Mesenchymal stem cell (in vitro differentiated cells and primary cell): ENCODE data around the gene ADGRG1.
A peak's percentile ranks its signal among the peaks of the same experiment; 100 is the strongest.

Experiments
- DNase-seq: peaks from one replicate; pipeline ENCODE4 v3.0.0-alpha.2; 2013
- H2AFZ ChIP-seq: one replicate; pipeline ENCODE4 v1.6.1; 2013; ENCODE audit warnings: low read depth, mild to moderate bottlenecking, control low read depth, inconsistent platforms, low read length, moderate library complexity
- H2AK5ac ChIP-seq: 2 replicates; pipeline ENCODE4 v1.6.1; 2013; ENCODE audit warnings: low read length, moderate library complexity, mild to moderate bottlenecking, inconsistent platforms; ENCODE audit not compliant: severe bottlenecking
- H2BK120ac ChIP-seq: one replicate; pipeline ENCODE4 v1.6.1; 2013; ENCODE audit warnings: low read depth, mild to moderate bottlenecking, inconsistent platforms, low read length, moderate library complexity
- H2BK12ac ChIP-seq, 2 experiments: one replicate each; pipeline ENCODE4 v1.6.1; 2013; ENCODE audit warnings: inconsistent platforms in 2 of 2, low read length in 2 of 2, mild to moderate bottlenecking in 2 of 2, moderate library complexity in 2 of 2, control low read depth in 1 of 2
- H2BK15ac ChIP-seq: one replicate; pipeline ENCODE4 v1.6.1; 2013; ENCODE audit warnings: mild to moderate bottlenecking, low read depth, inconsistent platforms; ENCODE audit not compliant: poor library complexity, severe bottlenecking
- H2BK5ac ChIP-seq: 2 replicates; pipeline ENCODE4 v1.6.1; 2013; ENCODE audit warnings: low read depth, mild to moderate bottlenecking, low read length, control low read depth, inconsistent platforms; ENCODE audit not compliant: poor library complexity, severe bottlenecking
- H3K14ac ChIP-seq, 2 experiments: one replicate each; pipeline ENCODE4 v1.6.1; 2013; ENCODE audit warnings: inconsistent platforms in 2 of 2, low read length in 2 of 2, control low read depth in 1 of 2, mild to moderate bottlenecking in 1 of 2, moderate library complexity in 1 of 2
- H3K18ac ChIP-seq, 2 experiments: one replicate each; pipeline ENCODE4 v1.6.1; 2013; ENCODE audit warnings: inconsistent platforms in 2 of 2, low read length in 2 of 2, control low read depth in 1 of 2, low read depth in 1 of 2, mild to moderate bottlenecking in 1 of 2
- H3K23ac ChIP-seq, 2 experiments: one replicate each; pipeline ENCODE4 v1.6.1; 2013; ENCODE audit warnings: inconsistent platforms in 2 of 2, low read length in 2 of 2, mild to moderate bottlenecking in 2 of 2, moderate library complexity in 2 of 2, control low read depth in 1 of 2
- H3K27ac ChIP-seq: 2 replicates; pipeline ENCODE4 v1.5.1; 2013; ENCODE audit warnings: mild to moderate bottlenecking, moderate library complexity, low read length, control low read depth, inconsistent platforms; ENCODE audit not compliant: poor library complexity, severe bottlenecking
- H3K27me3 ChIP-seq, 2 experiments: 2 replicates each; pipeline versions ENCODE4 v1.6.1 to v1.7.0; 2013; ENCODE audit warnings: low read length in 2 of 2, mild to moderate bottlenecking in 2 of 2, moderate library complexity in 2 of 2, control low read depth in 1 of 2, inconsistent platforms in 1 of 2; ENCODE audit not compliant: control insufficient read depth in 1 of 2, insufficient read depth in 1 of 2
- H3K36me3 ChIP-seq, 2 experiments: 2 replicates each; pipeline versions ENCODE4 v1.6.1 to v1.7.0; 2013; ENCODE audit warnings: low read length in 2 of 2, control low read depth in 1 of 2, inconsistent platforms in 1 of 2, low read depth in 1 of 2, mild to moderate bottlenecking in 1 of 2; ENCODE audit not compliant: insufficient read depth in 2 of 2, control insufficient read depth in 1 of 2
- H3K4ac ChIP-seq, 2 experiments: one replicate each; pipeline ENCODE4 v1.6.1; 2013; ENCODE audit warnings: inconsistent platforms in 2 of 2, low read length in 2 of 2, mild to moderate bottlenecking in 2 of 2, moderate library complexity in 2 of 2, control low read depth in 1 of 2, low read depth in 1 of 2
- H3K4me1 ChIP-seq: 2 replicates; pipeline ENCODE4 v1.6.1; 2013; ENCODE audit warnings: low read depth, low read length, control low read depth; ENCODE audit not compliant: control insufficient read depth, insufficient read depth
- H3K4me2 ChIP-seq: 2 replicates; pipeline ENCODE4 v1.6.1; 2013; ENCODE audit warnings: low read length, mild to moderate bottlenecking, inconsistent platforms; ENCODE audit not compliant: poor library complexity, severe bottlenecking
- H3K4me3 ChIP-seq, 2 experiments: 2 replicates each; pipeline versions ENCODE4 v1.5.1 to v1.7.0; 2013; ENCODE audit warnings: low read length in 2 of 2, mild to moderate bottlenecking in 2 of 2, control low read depth in 1 of 2, low read depth in 1 of 2; ENCODE audit not compliant: insufficient read depth in 1 of 2
- H3K79me1 ChIP-seq: replicated peaks from 2 replicates; pipeline ENCODE4 v1.6.1; 2013; ENCODE audit warnings: mild to moderate bottlenecking, control low read depth, low read length, inconsistent platforms; ENCODE audit not compliant: poor library complexity, severe bottlenecking
- H3K9ac ChIP-seq: 2 replicates; pipeline ENCODE4 v1.7.0; 2013; ENCODE audit warnings: mild to moderate bottlenecking, low read length, moderate library complexity
- H3K9me3 ChIP-seq: 2 replicates; pipeline ENCODE4 v1.7.0; 2013; ENCODE audit warnings: mild to moderate bottlenecking, low read length; ENCODE audit not compliant: control insufficient read depth
- H4K8ac ChIP-seq: one replicate; pipeline ENCODE4 v1.6.1; 2013; ENCODE audit warnings: inconsistent platforms, mild to moderate bottlenecking, low read length, moderate library complexity
- H4K91ac ChIP-seq: one replicate; pipeline ENCODE4 v1.6.1; 2013; ENCODE audit warnings: mild to moderate bottlenecking, low read length, inconsistent platforms
- WGBS: methylation state at CpG from one replicate; pipeline ENCODE4 v1.1.7; 2013; ENCODE audit warnings: mixed read lengths; 5-methylcytosine and 5-hydroxymethylcytosine counted together

ADGRG1 gene

GRCh38 chr16:57612494-57612893 lies 15.9 kb upstream of the ADGRG1 start:
- 88% methylated on average over 6 of the region's 8 CpGs for WGBS
- Histone ChIP-seq H4K91ac (no peak overlapping the region), H3K27me3 (peaks cover 0 to 15% of the 10 kb centered on the region in 2 experiments), H3K9me3 (no peaks in the 10 kb centered on the region), H3K9ac (no peak overlapping the region), H2AK5ac (no peak overlapping the region), H3K14ac (no peak overlapping the region), H2BK15ac (no peak overlapping the region), H3K18ac (no peak overlapping the region), H3K79me1 (no peaks in the 10 kb centered on the region), H3K23ac (no peak overlapping the region), H2AFZ (no peak overlapping the region), H2BK12ac (no peak overlapping the region), H2BK5ac (no peak overlapping the region), H3K4me2 (no peak overlapping the region), H3K4me1 (peaks cover 9% of the 10 kb centered on the region), H2BK120ac (no peak overlapping the region), H3K4ac (no peak overlapping the region), H3K27ac (no peak overlapping the region), H3K36me3 (no peaks in the 10 kb centered on the region), H4K8ac (no peak overlapping the region), H3K4me3 (no peak overlapping the region)
- DNase-seq = no peak

GRCh38 chr16:57613514-57613913 lies 14.9 kb upstream of the ADGRG1 start:
- Histone ChIP-seq H2BK5ac (no peak overlapping the region), H3K79me1 (no peaks in the 10 kb centered on the region), H3K18ac (no peak overlapping the region), H3K4me3 (no peak overlapping the region), H2BK120ac (no peak overlapping the region), H3K14ac (no peak overlapping the region), H3K23ac (no peak overlapping the region), H3K27me3 (peaks cover 0 to 13% of the 10 kb centered on the region in 2 experiments), H2AFZ (no peak overlapping the region), H2AK5ac (no peak overlapping the region), H3K4ac (no peak overlapping the region), H3K36me3 (no peaks in the 10 kb centered on the region), H3K9me3 (no peaks in the 10 kb centered on the region), H4K91ac (no peak overlapping the region), H2BK12ac (no peak overlapping the region), H3K4me2 (no peak overlapping the region), H2BK15ac (no peak overlapping the region), H3K4me1 (peaks cover 9% of the 10 kb centered on the region), H3K27ac (no peak overlapping the region), H4K8ac (no peak overlapping the region), H3K9ac (no peak overlapping the region)
- 85% methylated on average over 4 of the region's 4 CpGs for WGBS
- no peak for DNase-seq

- no peak for DNase-seq
- Histone ChIP-seq H2BK120ac (no peak overlapping the region), H3K27me3 (peaks cover 0 to 7% of the 10 kb centered on the region in 2 experiments), H3K36me3 (no peaks in the 10 kb centered on the region), H3K14ac (no peak overlapping the region), H2AK5ac (peak overlapping the region; percentile 61), H3K23ac (no peak overlapping the region), H2BK12ac (no peak overlapping the region), H3K9ac (no peak overlapping the region), H4K8ac (no peak overlapping the region), H3K4ac (no peak overlapping the region), H3K79me1 (no peaks in the 10 kb centered on the region), H3K27ac (no peak overlapping the region), H3K9me3 (no peaks in the 10 kb centered on the region), H3K4me2 (no peak overlapping the region), H2AFZ (no peak overlapping the region), H2BK15ac (no peak overlapping the region), H4K91ac (no peak overlapping the region), H3K4me1 (peaks cover 9% of the 10 kb centered on the region), H3K4me3 (no peak overlapping the region), H3K18ac (no peak overlapping the region), H2BK5ac (no peak overlapping the region)
- 71% methylated on average over 6 of the region's 6 CpGs for WGBS
These were observed 13.9 kb upstream of the ADGRG1 start for GRCh38 chr16:57614536-57614935.

GRCh38 chr16:57614944-57615343 lies 13.5 kb upstream of the ADGRG1 start:
- no peak overlapping the region for H2AK5ac ChIP-seq
- H3K4me3 ChIP-seq = no peak overlapping the region
- H3K4ac ChIP-seq = no peak overlapping the region
- no peak for DNase-seq
- H3K4me2 ChIP-seq = no peak overlapping the region
- no peak overlapping the region for H3K27ac ChIP-seq
- H4K91ac ChIP-seq = no peak overlapping the region
- H3K79me1 ChIP-seq = no peaks in the 10 kb centered on the region
- no peak overlapping the region for H3K23ac ChIP-seq
- H2BK15ac ChIP-seq = no peak overlapping the region
- peaks cover 0 to 4% of the 10 kb centered on the region in 2 experiments for H3K27me3 ChIP-seq
- no peak overlapping the region for H2BK5ac ChIP-seq
- H3K36me3 ChIP-seq = no peaks in the 10 kb centered on the region
- H3K9me3 ChIP-seq = no peaks in the 10 kb centered on the region
- WGBS = 91% methylated on average over 9 of the region's 9 CpGs
- no peak overlapping the region for H3K9ac ChIP-seq
- peaks cover 12% of the 10 kb centered on the region for H3K4me1 ChIP-seq
- H4K8ac ChIP-seq = no peak overlapping the region
- H3K18ac ChIP-seq = no peak overlapping the region
- H3K14ac ChIP-seq = no peak overlapping the region
- H2BK12ac ChIP-seq = no peak overlapping the region
- no peak overlapping the region for H2AFZ ChIP-seq
- no peak overlapping the region for H2BK120ac ChIP-seq
